Measurements from ENCODE around the gene ATXN7L1.
"Not testable (repeated sequence)": the region's sequence is repeated elsewhere in the genome, so short reads cannot be mapped to it uniquely, and the experiment has no call there.

The ATXN7L1 gene

GRCh38 chr7:105600720-105601550, 275.5 kb downstream of the ATXN7L1 start (continued):
- TF ChIP-seq CSRNP3 (CRISPR knock-in tag; IDR thresholded peaks at IDR 0.05): no peak

DNA sequence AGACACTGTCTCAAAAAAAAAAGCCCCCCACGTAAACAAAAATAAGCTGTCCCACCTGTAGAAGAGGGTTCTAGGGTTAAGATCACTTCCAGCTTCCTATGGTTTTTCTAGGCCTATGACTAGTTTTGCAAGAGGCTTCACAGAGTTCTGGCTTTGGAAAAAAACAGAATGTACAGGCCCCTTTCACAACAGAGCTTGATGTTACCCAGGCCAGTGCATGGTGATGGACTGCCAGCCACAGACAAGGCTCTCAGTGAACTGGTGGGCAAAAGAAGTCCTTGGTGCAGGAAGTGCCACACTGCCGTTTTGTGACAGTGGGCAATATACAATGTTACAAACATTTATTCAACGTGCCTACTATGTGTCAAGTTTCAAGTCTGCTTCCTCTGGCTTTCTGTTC, 276.8 kb downstream of the ATXN7L1 start:
- no peak for ATAC-seq
- TF ChIP-seq ESRRG (CRISPR knock-in tag; IDR thresholded peaks at IDR 0.05): no peak
- TF ChIP-seq ZNF70 (CRISPR knock-in tag; IDR thresholded peaks at IDR 0.05): no peak
- no peak for TF ChIP-seq ARNTL (CRISPR knock-in tag; IDR thresholded peaks at IDR 0.05; ENCODE audit: borderline replicate concordance, low read depth)
- no peak for TF ChIP-seq PPARA (CRISPR knock-in tag; IDR thresholded peaks at IDR 0.05; ENCODE audit: borderline replicate concordance)
- TF ChIP-seq ISL1 (CRISPR knock-in tag; IDR thresholded peaks at IDR 0.05): no peak
- no peak for TF ChIP-seq TOX (CRISPR knock-in tag; IDR thresholded peaks at IDR 0.05; ENCODE audit: borderline replicate concordance)
- TF ChIP-seq OSR1 (CRISPR knock-in tag; IDR thresholded peaks at IDR 0.05): no peak
- TF ChIP-seq ZFP3 (CRISPR knock-in tag; IDR thresholded peaks at IDR 0.05): no peak

DNA sequence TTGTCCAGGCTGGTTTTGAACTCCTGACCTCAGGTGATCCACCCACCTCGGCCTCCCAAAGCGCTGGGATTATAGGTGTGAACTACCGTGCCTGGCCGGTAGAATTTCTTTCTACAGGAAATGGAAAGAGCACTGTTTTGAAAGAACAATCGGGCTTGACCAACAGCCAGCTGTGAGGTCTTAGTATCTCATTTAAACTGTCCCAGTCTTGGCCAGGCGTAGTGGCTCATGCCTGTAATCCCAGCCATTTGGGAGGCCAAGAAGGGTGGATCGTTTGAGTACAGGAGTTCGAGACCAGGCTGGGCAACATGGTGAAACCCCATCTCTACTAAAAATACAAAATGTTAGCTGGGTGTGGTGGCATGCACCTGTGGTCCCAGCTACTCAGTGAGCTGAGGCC, 277.3 kb downstream of the ATXN7L1 start:
- ATAC-seq: not testable (repeated sequence)

GRCh38 chr7:105596866-105597265, 279.5 kb downstream of the ATXN7L1 start:
- TF ChIP-seq ZFP30 (CRISPR knock-in tag; IDR thresholded peaks at IDR 0.05) (no peak), POU6F1 (CRISPR knock-in tag; IDR thresholded peaks at IDR 0.05; ENCODE audit: borderline replicate concordance, low read depth) (no peak), ZC3H10 (CRISPR knock-in tag; IDR thresholded peaks at IDR 0.05) (no peak), ARNTL (CRISPR knock-in tag; IDR thresholded peaks at IDR 0.05; ENCODE audit: borderline replicate concordance, low read depth) (no peak), ZNF8 (CRISPR knock-in tag; IDR thresholded peaks at IDR 0.05) (no peak), CSDC2 (CRISPR knock-in tag; IDR thresholded peaks at IDR 0.05) (no peak), SNAI2 (CRISPR knock-in tag; IDR thresholded peaks at IDR 0.05) (no peak), ZFP3 (CRISPR knock-in tag; IDR thresholded peaks at IDR 0.05) (no peak), CSRNP3 (CRISPR knock-in tag; IDR thresholded peaks at IDR 0.05) (no peak), ZNF565 (CRISPR knock-in tag; conservative IDR thresholded peaks at IDR 0.05; ENCODE audit: low read depth) (no peak), RARB (CRISPR knock-in tag; IDR thresholded peaks at IDR 0.05) (no peak), OSR1 (CRISPR knock-in tag; IDR thresholded peaks at IDR 0.05) (no peak)
- TF ChIP-seq, protein P1, sequence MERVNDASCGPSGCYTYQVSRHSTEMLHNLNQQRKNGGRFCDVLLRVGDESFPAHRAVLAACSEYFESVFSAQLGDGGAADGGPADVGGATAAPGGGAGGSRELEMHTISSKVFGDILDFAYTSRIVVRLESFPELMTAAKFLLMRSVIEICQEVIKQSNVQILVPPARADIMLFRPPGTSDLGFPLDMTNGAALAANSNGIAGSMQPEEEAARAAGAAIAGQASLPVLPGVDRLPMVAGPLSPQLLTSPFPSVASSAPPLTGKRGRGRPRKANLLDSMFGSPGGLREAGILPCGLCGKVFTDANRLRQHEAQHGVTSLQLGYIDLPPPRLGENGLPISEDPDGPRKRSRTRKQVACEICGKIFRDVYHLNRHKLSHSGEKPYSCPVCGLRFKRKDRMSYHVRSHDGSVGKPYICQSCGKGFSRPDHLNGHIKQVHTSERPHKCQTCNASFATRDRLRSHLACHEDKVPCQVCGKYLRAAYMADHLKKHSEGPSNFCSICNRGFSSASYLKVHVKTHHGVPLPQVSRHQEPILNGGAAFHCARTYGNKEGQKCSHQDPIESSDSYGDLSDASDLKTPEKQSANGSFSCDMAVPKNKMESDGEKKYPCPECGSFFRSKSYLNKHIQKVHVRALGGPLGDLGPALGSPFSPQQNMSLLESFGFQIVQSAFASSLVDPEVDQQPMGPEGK (CRISPR knock-in tag; IDR thresholded peaks at IDR 0.05; ENCODE audit: borderline replicate concordance): no peak

GRCh38 chr7:105594034-105594433, 282.4 kb downstream of the ATXN7L1 start:
- ATAC-seq: no peak
- TF ChIP-seq ZNF8 (CRISPR knock-in tag; IDR thresholded peaks at IDR 0.05) (no peak), ZNF70 (CRISPR knock-in tag; IDR thresholded peaks at IDR 0.05) (no peak), TCF4 (CRISPR knock-in tag; IDR thresholded peaks at IDR 0.05; ENCODE audit: borderline replicate concordance) (no peak), ZFP30 (CRISPR knock-in tag; IDR thresholded peaks at IDR 0.05) (no peak), CSRNP3 (CRISPR knock-in tag; IDR thresholded peaks at IDR 0.05) (no peak), BACH2 (CRISPR knock-in tag; IDR thresholded peaks at IDR 0.05; ENCODE audit: borderline replicate concordance) (no peak), ZFP3 (CRISPR knock-in tag; IDR thresholded peaks at IDR 0.05) (no peak), CSDC2 (CRISPR knock-in tag; IDR thresholded peaks at IDR 0.05) (no peak), ESRRG (CRISPR knock-in tag; IDR thresholded peaks at IDR 0.05) (no peak), TOX (CRISPR knock-in tag; IDR thresholded peaks at IDR 0.05; ENCODE audit: borderline replicate concordance) (no peak), ISL1 (CRISPR knock-in tag; IDR thresholded peaks at IDR 0.05) (no peak), ZC3H10 (CRISPR knock-in tag; IDR thresholded peaks at IDR 0.05) (no peak), SNAI2 (CRISPR knock-in tag; IDR thresholded peaks at IDR 0.05) (no peak), GLIS3 (CRISPR knock-in tag; IDR thresholded peaks at IDR 0.05) (no peak), RARB (CRISPR knock-in tag; IDR thresholded peaks at IDR 0.05) (no peak), ZNF565 (CRISPR knock-in tag; conservative IDR thresholded peaks at IDR 0.05; ENCODE audit: low read depth) (no peak)
- TF ChIP-seq, protein P2, sequence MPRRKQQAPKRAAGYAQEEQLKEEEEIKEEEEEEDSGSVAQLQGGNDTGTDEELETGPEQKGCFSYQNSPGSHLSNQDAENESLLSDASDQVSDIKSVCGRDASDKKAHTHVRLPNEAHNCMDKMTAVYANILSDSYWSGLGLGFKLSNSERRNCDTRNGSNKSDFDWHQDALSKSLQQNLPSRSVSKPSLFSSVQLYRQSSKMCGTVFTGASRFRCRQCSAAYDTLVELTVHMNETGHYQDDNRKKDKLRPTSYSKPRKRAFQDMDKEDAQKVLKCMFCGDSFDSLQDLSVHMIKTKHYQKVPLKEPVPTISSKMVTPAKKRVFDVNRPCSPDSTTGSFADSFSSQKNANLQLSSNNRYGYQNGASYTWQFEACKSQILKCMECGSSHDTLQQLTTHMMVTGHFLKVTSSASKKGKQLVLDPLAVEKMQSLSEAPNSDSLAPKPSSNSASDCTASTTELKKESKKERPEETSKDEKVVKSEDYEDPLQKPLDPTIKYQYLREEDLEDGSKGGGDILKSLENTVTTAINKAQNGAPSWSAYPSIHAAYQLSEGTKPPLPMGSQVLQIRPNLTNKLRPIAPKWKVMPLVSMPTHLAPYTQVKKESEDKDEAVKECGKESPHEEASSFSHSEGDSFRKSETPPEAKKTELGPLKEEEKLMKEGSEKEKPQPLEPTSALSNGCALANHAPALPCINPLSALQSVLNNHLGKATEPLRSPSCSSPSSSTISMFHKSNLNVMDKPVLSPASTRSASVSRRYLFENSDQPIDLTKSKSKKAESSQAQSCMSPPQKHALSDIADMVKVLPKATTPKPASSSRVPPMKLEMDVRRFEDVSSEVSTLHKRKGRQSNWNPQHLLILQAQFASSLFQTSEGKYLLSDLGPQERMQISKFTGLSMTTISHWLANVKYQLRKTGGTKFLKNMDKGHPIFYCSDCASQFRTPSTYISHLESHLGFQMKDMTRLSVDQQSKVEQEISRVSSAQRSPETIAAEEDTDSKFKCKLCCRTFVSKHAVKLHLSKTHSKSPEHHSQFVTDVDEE (CRISPR knock-in tag; IDR thresholded peaks at IDR 0.05): no peak

More at GRCh38 chr7:105596866-105597265, 279.5 kb downstream of the ATXN7L1 start:
- ATAC-seq: no peak
